ENCODE measurements around the gene DLK1.

- no peak for TF ChIP-seq CTCF (IDR thresholded peaks at IDR 0.05)
- TF ChIP-seq POLR2A (IDR thresholded peaks at IDR 0.05) = no peak
Measured at GRCh38 chr14:100723830-100724437, 2.8 kb upstream of the DLK1 start.

Data from testis (tissue), 2 donors.